DOHH2 (cell line): Measurements from ENCODE around the gene DCAF8.

Experiments
- EZH2phosphoT487 ChIP-seq: fragments of 200-600 bp; sonication (generic); IDR thresholded peaks from 2 replicates; pipeline ENCODE4 v1.6.1; 2017; ENCODE audit warnings: borderline replicate concordance, mild to moderate bottlenecking, antibody characterized with exemption, low read length, moderate library complexity, mixed read lengths
- TF ChIP-seq, protein P1 (sequence below): fragments of 200-600 bp; sonication (generic); IDR thresholded peaks from one replicate; pipeline ENCODE4 v1.5.1; 2014; ENCODE audit warnings: antibody characterized with exemption, mild to moderate bottlenecking, low read depth, low read length; ENCODE audit not compliant: poor library complexity, severe bottlenecking

DNA sequence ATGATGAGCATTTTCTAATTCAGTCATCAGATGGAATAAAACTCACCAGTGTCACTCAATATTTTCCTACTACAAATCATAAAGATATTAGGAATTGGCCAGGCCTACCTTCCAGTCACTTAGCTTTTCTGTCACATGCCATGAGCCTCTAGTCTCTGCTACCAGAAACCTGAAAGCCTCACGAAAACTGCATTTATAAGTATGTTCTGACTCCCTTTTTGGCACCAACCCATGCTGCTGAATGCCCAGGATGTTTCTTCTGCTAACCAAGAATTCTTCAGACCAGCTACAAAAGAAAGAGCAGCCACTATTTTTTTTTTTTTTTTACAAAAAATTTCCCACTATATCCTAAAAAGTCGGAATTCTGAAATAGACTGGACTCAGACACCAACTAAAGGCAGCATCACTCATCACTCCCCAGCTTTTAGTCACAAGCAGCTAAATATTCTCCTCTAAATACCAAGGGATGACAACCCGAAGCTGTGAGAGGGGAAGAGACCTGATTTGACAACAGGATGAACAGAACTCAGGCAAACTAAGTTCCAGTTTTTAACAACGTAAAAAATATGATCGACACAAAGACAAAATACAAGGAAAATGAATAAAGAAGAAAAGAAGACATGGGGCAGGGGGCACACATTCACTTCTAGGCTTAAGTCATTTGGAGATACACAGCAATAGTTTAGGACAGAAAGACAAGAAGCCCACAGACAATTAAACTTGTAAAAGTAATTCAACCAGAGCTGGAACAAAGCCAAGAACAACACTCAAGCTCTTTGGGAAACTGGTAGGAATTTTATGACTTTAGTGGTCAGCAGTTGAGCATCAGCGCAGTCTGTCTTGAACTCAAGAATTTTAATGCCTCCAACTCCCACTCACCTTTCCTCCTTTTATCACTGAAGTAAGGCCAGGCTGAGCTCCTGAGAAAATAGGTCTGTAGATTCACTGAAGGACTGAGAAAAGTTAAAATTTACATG is 1.7 kb downstream of the DCAF8 start:
- TF ChIP-seq, protein P1, sequence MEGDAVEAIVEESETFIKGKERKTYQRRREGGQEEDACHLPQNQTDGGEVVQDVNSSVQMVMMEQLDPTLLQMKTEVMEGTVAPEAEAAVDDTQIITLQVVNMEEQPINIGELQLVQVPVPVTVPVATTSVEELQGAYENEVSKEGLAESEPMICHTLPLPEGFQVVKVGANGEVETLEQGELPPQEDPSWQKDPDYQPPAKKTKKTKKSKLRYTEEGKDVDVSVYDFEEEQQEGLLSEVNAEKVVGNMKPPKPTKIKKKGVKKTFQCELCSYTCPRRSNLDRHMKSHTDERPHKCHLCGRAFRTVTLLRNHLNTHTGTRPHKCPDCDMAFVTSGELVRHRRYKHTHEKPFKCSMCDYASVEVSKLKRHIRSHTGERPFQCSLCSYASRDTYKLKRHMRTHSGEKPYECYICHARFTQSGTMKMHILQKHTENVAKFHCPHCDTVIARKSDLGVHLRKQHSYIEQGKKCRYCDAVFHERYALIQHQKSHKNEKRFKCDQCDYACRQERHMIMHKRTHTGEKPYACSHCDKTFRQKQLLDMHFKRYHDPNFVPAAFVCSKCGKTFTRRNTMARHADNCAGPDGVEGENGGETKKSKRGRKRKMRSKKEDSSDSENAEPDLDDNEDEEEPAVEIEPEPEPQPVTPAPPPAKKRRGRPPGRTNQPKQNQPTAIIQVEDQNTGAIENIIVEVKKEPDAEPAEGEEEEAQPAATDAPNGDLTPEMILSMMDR = no peak
- TF ChIP-seq EZH2phosphoT487 = no peak
